HG02763 (cell line): Measurements from ENCODE around the gene TMSB10.
"Not testable (repeated sequence)": the region's sequence is repeated elsewhere in the genome, so short reads cannot be mapped to it uniquely, and the experiment has no call there.

Experiments used
- ATAC-seq: cut with Tn5 transposase; IDR thresholded peaks from one replicate; pipeline ENCODE4 v1.9.1; 2021; ENCODE audit warnings: mild to moderate bottlenecking, moderate library complexity; ENCODE audit not compliant: unreplicated experiment

The TMSB10 gene

GRCh38 chr2:84905181-84906107 lies at the start of gene TMSB10:
TSS of gene TMSB10 (plus strand) at chr2:84905656.
- ATAC-seq = peak; percentile 63

GRCh38 chr2:84855731-84856130 lies 49.7 kb upstream of the TMSB10 start:
- ATAC-seq = no peak

DNA sequence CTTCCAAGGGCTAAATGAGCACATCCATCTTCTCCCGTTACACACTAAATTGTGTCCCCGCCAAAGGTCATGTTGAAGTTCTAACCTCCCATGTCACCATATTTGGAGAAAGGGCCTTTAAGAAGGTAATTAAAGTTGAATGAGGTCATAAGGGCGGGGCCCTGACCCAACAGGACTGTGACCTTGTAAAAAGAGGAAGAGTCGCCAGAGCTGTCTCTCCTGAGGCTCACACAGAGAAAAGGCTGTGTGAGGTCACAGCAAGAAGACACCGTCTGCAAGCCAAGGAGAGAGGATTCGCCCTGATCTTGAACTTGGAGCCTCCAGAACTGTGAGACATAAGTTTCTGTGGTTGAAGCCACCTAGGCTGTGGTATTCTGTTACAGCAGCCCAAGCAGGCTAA lies 48.7 kb upstream of the TMSB10 start:
- ATAC-seq = no peak

DNA sequence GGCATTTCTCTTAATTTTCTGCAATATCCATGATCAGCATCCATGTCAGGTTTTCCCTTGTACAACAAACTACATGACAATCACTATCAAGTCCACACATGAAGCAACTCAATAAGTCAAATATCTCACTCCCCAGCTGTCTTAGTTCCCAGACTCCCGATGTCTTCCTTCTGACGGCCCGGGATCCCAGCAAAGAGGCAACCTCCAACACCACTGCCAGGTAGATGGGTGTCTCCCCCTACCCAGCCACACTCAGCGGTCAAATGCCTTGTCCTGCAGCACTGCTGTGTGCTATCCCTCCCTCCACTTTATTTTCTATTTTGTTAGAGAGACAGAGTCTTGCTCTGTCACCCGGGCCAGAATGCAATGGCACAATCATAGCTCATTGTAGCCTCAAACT lies 47.9 kb upstream of the TMSB10 start:
- no peak for ATAC-seq

DNA sequence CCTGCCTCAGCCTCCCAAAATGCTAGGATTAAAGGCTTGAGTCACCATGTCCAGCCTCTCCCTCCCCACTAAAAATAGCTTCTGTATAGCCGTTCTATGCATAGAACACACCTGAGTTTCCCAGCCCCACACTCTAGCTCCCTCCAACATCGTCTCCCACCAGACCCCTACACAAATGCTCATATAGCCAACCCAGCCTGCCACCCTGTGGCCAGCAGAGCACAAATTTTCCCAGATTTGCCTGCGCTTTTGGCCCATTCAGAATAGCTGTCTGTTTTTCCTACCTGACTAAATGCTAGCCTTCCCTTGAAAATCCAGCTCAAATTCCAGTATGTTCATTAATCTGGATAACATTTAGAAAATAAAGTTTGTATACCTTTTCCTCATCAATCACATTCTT lies 47.3 kb upstream of the TMSB10 start:
- no peak for ATAC-seq

DNA sequence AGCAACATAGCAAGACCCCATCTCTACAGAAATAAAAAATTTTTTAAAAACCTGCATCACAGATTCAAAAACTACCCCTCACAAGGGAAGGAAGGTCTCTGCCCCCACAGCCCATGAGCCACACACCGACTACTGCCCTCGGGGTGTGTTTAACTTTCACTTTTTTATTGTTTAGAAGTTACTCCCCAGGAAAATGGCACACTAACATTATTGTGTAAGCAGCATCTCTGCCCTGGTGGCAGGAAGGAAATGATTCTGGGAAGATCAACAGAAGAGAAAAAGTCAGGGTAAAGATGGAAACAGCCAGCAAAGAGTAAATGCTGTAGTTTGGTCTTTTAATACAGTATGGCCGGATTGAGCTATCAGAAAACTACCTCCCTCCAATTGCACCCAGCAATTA lies 46.5 kb upstream of the TMSB10 start:
- ATAC-seq = no peak

GRCh38 chr2:84861539-84861938 lies 43.9 kb upstream of the TMSB10 start:
- ATAC-seq = no peak

GRCh38 chr2:84862006-84862405 lies 43.5 kb upstream of the TMSB10 start:
- ATAC-seq = no peak

DNA sequence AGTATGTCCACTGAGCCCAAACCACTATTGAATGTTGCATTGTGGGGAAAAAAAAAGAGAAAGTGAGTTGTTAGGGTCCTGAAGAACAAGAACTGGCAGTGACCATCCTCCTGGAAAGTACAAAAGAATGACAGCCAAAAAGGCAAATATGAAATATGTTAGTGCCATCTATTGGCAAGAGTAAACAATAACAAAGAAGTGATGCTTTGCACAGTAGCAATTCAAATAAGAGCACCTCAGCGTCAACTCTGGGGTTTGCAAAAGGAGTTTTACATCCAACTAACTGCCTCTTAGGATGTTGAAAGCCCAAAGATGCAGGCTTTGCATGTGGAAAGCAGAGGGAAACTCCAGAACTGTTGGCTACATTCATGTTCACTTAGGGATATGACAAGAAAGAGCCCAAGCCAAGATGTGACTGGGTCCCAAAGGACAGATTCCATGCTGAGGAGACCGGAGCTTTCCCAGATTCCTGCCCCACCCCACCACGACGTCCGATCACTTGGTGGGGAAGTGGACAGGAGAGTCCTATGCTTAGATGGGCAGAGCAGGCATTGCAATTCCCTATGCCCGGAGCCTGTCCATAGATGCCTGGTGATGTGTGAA lies 40.2 kb upstream of the TMSB10 start:
- ATAC-seq = no peak

- no peak for ATAC-seq
Measured at GRCh38 chr2:84866122-84866521, 39.3 kb upstream of the TMSB10 start.

GRCh38 chr2:84868327-84868726 lies 37.1 kb upstream of the TMSB10 start:
- not testable (repeated sequence) for ATAC-seq

- no peak for ATAC-seq
Measured at GRCh38 chr2:84870306-84870705, 35.1 kb upstream of the TMSB10 start.

DNA sequence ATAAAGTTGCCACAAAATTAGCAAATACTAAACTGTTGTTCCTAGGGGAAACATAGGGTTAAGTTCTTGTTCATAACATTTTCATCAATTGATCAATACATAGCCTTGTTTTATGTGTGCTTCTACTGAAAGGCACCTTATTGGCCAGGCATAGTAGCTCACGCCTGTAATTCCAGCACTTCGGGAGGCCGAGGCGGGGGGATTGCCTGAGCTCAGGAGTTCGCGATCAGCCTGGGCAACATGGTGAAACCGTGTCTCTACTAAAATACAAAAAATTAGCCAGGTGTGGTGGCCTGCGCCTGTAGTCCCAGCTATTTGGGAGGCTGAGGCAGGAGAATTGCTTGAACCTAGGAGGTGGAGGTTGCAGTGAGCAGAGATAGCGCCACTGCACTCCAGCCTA lies 32.8 kb upstream of the TMSB10 start:
- not testable (repeated sequence) for ATAC-seq

DNA sequence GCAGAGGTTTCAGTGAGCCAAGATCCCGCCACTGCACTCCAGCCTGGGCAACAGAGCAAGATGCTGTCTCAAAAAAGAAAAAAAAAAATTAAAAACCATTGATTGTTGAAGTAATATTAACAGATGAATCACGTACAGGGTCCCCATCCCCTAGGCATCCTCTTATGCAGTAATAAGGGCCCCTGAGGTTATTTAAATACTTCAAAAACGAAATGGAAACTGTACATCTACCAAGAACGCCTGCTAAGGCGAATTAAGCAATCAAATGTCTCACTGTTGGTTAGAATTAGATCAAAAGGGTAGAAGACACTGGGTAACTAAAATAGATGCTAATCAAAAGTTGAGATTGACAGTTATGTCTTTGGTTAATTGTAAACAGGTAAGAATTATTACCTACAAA lies 32.1 kb upstream of the TMSB10 start:
- no peak for ATAC-seq

GRCh38 chr2:84874381-84875212 lies 30.9 kb upstream of the TMSB10 start:
- no peak for ATAC-seq

DNA sequence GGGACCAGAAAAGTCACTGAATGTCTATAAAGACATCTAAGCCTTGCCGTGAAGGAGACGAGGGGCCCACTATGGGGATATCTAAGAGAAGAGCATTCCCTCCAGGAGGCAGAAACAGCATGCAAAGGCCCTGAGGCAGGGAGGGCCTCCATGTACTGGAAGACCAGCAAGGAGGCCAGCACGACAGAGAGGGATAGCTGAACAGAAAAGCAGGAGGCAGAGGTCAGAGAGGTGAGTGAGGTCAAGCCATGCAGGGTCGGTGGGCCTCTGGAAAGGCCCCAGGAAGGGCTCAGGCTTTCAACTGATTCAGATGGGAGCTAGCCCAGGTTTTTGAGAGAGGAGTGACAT lies 30.3 kb upstream of the TMSB10 start:
- no peak for ATAC-seq

DNA sequence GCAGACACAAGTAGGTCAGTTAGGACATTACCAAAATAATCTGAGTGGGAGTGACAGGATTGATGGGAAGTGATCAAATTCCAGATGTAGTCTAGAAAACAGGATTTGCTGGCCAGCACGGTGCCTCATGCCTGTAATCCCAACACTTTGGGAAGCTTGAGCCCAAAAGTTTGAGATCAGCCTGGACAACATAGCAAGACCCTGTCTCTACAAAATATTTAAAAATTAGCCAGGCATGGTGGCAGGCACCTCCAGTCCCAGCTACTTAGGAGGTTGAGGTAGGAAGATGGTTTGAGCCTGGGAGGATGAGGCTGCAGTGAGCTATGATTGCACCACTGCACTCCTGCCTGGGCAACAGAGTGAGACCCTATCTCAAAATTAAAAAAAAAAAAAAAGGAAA lies 29.8 kb upstream of the TMSB10 start:
- ATAC-seq = not testable (repeated sequence)

DNA sequence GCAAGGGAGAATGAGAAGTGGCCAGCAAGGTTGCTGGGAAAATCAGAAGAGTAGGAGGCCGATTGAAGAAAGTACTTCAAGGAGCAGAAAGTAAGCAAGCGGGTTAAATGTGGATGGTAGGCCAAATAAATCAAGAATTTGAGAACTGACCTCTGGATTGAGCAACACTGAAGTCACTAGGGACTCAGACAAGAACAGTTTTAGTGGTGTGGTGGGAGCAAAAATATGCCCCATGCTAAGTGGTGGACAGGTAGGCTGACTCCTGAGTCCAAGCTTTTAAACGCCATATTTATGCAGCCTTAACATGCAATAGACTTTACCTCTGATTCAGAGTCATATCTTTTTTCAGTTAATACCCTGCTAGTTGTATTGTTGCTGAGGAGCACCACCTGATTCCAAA lies 29.1 kb upstream of the TMSB10 start:
- ATAC-seq = no peak

- peak; percentile 42 for ATAC-seq
Measured at GRCh38 chr2:84878459-84878858, 27.0 kb upstream of the TMSB10 start.

DNA sequence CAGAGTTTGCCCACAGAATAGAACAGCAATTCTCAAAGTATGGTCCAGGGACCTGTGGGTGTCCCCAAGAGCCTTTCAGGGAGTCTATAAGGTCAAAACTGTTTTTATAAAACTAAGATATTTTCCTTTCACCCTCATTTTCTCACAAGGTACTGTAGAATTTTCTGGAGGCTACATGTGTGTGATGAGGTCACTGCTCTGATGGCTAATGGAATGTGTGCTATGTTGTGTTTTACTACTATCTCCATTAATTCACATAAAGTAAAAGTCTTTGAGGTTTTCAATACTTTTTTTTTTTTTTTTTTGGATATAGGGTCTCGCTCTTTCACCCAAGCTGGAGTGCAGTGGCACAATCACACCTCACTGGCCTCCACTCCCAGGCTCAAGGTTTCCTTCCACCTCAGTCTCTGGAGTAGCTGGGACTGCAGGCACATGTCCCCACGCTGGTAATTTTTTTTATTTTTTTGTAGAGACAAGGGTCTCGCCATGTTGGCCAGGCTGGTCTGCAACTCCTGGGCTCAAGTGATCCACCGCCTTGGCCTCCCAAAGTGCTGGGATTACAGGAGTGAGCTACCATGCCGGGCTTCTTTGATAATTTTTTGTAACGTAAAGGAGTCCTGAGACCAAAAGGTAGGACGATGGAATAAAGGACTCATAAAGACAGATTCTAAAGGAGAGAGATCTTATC lies 26.4 kb upstream of the TMSB10 start:
- no peak for ATAC-seq
